HG03045 (cell line): ENCODE results near the gene HTR2A.
"Not testable (repeated sequence)": the region's sequence is repeated elsewhere in the genome, so short reads cannot be mapped to it uniquely, and the experiment has no call there.

Source experiments
- ATAC-seq: cut with Tn5 transposase; IDR thresholded peaks from one replicate; pipeline ENCODE4 v1.9.1; 2021; ENCODE audit warnings: mild to moderate bottlenecking, moderate library complexity; ENCODE audit not compliant: unreplicated experiment

Gene HTR2A

GRCh38 chr13:46812301-46812797 is 84.5 kb downstream of the HTR2A start:
- ATAC-seq, result no peak

GRCh38 chr13:46810440-46810839 is 86.4 kb downstream of the HTR2A start:
- no peak for ATAC-seq

GRCh38 chr13:46804921-46805320 is 91.9 kb downstream of the HTR2A start:
- not testable (repeated sequence) for ATAC-seq

GRCh38 chr13:46804391-46804815 is 92.5 kb downstream of the HTR2A start:
- no peak for ATAC-seq

- no peak for ATAC-seq
Measured at GRCh38 chr13:46803586-46803985, 93.3 kb downstream of the HTR2A start.

GRCh38 chr13:46801858-46802257 is 95.0 kb downstream of the HTR2A start:
- ATAC-seq, result no peak

- no peak for ATAC-seq
Measured at GRCh38 chr13:46799139-46799538, 97.7 kb downstream of the HTR2A start.

- ATAC-seq, result no peak
Measured at GRCh38 chr13:46797501-46798237, 99.2 kb downstream of the HTR2A start.

GRCh38 chr13:46796515-46797474 is 100.1 kb downstream of the HTR2A start, which contains the start of gene ESD:
TSS of gene ESD (minus strand) at chr13:46797161. CDS start at chr13:46791413, 5,748 bp downstream.
- peak; percentile 91 for ATAC-seq

- no peak for ATAC-seq
Measured at GRCh38 chr13:46796129-46796514, 100.7 kb downstream of the HTR2A start.

GRCh38 chr13:46795321-46795720 is 101.5 kb downstream of the HTR2A start:
- no peak for ATAC-seq

GRCh38 chr13:46783504-46783903 is 113.3 kb downstream of the HTR2A start:
- ATAC-seq, result no peak

- ATAC-seq, result no peak
Measured at GRCh38 chr13:46782691-46783090, 114.2 kb downstream of the HTR2A start.

GRCh38 chr13:46782066-46782465 is 114.8 kb downstream of the HTR2A start:
- ATAC-seq, result no peak
